Choroid plexus epithelial cell (primary cell): ENCODE results near the gene ZNF319.

ENCODE experiments used
- DNase-seq: peaks from one replicate; pipeline ENCODE4 v3.0.0-alpha.2; 2010; ENCODE audit warnings: low read depth
- H3K4me3 ChIP-seq: 2 replicates; pipeline ENCODE4 v1.5.1; 2011; ENCODE audit warnings: low read depth, mild to moderate bottlenecking, control low read depth, low read length, moderate library complexity
- TF ChIP-seq, protein P1 (sequence below): conservative IDR thresholded peaks from 2 replicates; pipeline ENCODE4 v1.5.1; 2011; ENCODE audit warnings: low read depth, mild to moderate bottlenecking, control low read depth, inconsistent platforms, low read length, moderate library complexity

Gene ZNF319

GRCh38 chr16:57962046-57962445 is 38.4 kb downstream of the ZNF319 start:
- TF ChIP-seq, protein P1, sequence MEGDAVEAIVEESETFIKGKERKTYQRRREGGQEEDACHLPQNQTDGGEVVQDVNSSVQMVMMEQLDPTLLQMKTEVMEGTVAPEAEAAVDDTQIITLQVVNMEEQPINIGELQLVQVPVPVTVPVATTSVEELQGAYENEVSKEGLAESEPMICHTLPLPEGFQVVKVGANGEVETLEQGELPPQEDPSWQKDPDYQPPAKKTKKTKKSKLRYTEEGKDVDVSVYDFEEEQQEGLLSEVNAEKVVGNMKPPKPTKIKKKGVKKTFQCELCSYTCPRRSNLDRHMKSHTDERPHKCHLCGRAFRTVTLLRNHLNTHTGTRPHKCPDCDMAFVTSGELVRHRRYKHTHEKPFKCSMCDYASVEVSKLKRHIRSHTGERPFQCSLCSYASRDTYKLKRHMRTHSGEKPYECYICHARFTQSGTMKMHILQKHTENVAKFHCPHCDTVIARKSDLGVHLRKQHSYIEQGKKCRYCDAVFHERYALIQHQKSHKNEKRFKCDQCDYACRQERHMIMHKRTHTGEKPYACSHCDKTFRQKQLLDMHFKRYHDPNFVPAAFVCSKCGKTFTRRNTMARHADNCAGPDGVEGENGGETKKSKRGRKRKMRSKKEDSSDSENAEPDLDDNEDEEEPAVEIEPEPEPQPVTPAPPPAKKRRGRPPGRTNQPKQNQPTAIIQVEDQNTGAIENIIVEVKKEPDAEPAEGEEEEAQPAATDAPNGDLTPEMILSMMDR = no peak
- DNase-seq = no peak
- no peak overlapping the region for H3K4me3 ChIP-seq

GRCh38 chr16:57961538-57961937 is 38.9 kb downstream of the ZNF319 start:
- no peak for DNase-seq
- TF ChIP-seq, protein P1 = no peak
- no peak overlapping the region for H3K4me3 ChIP-seq

- no peak for DNase-seq
- TF ChIP-seq, protein P1 = no peak
- no peak overlapping the region for H3K4me3 ChIP-seq
Observed at GRCh38 chr16:57960826-57961472, 39.5 kb downstream of the ZNF319 start.

- DNase-seq = no peak
- no peak overlapping the region for H3K4me3 ChIP-seq
- TF ChIP-seq, protein P1 = no peak
Observed at GRCh38 chr16:57960310-57960709, 40.2 kb downstream of the ZNF319 start.

DNA sequence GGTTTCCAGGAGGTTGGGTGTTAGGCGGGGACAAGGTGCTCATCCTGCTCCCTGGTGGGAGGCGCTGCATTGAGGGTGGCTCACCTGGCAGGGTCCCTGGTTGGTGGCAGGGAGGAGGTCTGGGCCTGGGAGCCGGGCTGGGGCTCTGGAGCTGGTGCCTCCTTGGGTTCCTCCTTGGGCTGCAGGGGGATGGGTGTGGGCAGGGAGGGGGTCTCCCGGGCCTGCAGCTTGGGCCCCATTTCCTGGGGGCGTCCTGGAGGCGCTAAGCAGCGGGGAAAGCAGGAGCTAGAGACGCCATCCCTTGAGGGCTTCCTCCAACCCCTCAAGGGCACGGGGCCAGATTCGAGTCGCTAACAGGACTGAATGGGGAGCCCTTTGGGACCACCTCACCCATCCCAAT is 40.7 kb downstream of the ZNF319 start:
- DNase-seq = no peak
- H3K4me3 ChIP-seq = no peak overlapping the region
- TF ChIP-seq, protein P1 = no peak

DNA sequence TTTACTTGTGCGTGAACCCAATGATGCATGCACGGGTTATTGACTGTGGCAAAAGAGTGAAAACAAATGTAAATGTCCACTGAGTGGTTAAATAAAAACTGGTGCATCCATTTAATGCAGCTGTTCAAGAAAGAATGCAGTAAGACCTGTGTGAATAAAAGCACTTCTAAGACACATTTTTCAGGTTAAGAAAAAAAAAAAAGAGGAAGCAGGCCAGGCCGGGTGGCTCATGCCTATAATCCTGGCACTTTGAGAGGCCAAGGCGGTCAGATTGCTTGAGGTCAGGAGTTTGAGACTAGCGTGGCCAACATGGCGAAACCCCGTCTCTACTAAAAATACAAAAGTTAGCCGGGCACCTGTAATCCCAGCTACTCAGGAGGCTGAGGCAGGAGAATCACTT is 41.4 kb downstream of the ZNF319 start:
- TF ChIP-seq, protein P1 = no peak

DNA sequence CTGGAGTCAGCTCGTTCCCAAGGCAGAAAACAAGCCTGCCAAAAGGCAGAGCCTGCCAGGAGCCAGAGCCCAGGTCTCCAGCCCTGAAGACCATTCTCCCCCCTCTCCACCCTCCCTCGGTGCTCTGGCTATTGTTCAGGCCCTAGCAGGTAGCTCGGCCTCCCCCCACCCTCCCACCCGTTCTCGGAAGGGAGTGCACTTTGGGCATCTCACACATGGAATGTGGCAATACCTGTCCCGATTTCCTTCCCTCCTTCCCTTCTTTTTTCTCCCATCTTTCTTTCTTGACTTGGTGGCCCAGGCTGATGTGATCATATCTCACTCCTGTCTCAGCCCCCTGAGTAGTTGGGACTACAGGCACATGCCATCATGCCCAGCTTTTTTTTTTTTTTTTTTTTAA is 41.9 kb downstream of the ZNF319 start:
- TF ChIP-seq, protein P1 = no peak
- H3K4me3 ChIP-seq = no peak overlapping the region
- DNase-seq = no peak

More for the DNA sequence above, 41.4 kb downstream of the ZNF319 start:
- DNase-seq = no peak
- no peak overlapping the region for H3K4me3 ChIP-seq
